ENCODE measurements around the gene ATP6V1G2. TPM values are rescaled to one million over a fixed set of nuclear protein-coding genes. Genes with fewer than 3 reads are reported as not detected.

Gene ATP6V1G2
- total RNA-seq, 1 donor from 2014 or later, result 1.7 TPM

DNA sequence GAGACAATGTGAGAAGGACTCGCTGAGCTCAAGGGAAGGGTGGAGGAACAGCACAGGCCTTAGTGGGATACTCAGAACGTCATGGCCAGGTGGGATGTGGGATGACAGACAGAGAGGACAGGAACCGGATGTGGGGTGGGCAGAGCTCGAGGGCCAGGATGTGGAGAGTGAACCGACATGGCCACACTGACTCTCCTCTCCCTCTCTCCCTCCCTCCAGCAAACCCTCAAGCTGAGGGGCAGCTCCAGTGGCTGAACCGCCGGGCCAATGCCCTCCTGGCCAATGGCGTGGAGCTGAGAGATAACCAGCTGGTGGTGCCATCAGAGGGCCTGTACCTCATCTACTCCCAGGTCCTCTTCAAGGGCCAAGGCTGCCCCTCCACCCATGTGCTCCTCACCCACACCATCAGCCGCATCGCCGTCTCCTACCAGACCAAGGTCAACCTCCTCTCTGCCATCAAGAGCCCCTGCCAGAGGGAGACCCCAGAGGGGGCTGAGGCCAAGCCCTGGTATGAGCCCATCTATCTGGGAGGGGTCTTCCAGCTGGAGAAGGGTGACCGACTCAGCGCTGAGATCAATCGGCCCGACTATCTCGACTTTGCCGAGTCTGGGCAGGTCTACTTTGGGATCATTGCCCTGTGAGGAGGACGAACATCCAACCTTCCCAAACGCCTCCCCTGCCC is 30.6 kb upstream of the ATP6V1G2 start:
- intact Hi-C loops (cut with micrococcal nuclease), result no loop called here

DNA sequence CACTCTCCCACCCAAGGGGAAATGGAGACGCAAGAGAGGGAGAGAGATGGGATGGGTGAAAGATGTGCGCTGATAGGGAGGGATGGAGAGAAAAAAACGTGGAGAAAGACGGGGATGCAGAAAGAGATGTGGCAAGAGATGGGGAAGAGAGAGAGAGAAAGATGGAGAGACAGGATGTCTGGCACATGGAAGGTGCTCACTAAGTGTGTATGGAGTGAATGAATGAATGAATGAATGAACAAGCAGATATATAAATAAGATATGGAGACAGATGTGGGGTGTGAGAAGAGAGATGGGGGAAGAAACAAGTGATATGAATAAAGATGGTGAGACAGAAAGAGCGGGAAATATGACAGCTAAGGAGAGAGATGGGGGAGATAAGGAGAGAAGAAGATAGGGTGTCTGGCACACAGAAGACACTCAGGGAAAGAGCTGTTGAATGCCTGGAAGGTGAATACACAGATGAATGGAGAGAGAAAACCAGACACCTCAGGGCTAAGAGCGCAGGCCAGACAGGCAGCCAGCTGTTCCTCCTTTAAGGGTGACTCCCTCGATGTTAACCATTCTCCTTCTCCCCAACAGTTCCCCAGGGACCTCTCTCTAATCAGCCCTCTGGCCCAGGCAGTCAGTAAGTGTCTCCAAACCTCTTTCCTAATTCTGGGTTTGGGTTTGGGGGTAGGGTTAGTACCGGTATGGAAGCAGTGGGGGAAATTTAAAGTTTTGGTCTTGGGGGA is 29.7 kb upstream of the ATP6V1G2 start:
- intact Hi-C loops (cut with micrococcal nuclease), result loop anchor here (2.0 kb wide), 1 partner anchor 17 kb away; no protein-coding TSS in a partner anchor

- intact Hi-C loops (cut with micrococcal nuclease), result loop anchor here (2.0 kb wide), 1 partner anchor 17 kb away; no protein-coding TSS in a partner anchor
Measured at GRCh38 chr6:31575335-31575901, 29.0 kb upstream of the ATP6V1G2 start, which contains the start of gene TNF. Gene TNF, plus strand, starts transcription at chr6:31575565. Its CDS starts 177 bp downstream, at chr6:31575742.

GRCh38 chr6:31574106-31575061 is 28.0 kb upstream of the ATP6V1G2 start:
- intact Hi-C loops (cut with micrococcal nuclease), result loop anchor here (2.0 kb wide), 1 partner anchor 16 kb away; no protein-coding TSS in a partner anchor

- intact Hi-C loops (cut with micrococcal nuclease), result loop anchor here (2.0 kb wide), 1 partner anchor 15 kb away; no protein-coding TSS in a partner anchor
Measured at GRCh38 chr6:31573239-31574105, 27.1 kb upstream of the ATP6V1G2 start.

- intact Hi-C loops (cut with micrococcal nuclease), result no loop called here
Measured at GRCh38 chr6:31572041-31572911, 25.9 kb upstream of the ATP6V1G2 start, which contains the start of gene LTA. Gene LTA, plus strand, starts transcription at chr6:31572289. Its CDS starts 454 bp downstream, at chr6:31572743.

DNA sequence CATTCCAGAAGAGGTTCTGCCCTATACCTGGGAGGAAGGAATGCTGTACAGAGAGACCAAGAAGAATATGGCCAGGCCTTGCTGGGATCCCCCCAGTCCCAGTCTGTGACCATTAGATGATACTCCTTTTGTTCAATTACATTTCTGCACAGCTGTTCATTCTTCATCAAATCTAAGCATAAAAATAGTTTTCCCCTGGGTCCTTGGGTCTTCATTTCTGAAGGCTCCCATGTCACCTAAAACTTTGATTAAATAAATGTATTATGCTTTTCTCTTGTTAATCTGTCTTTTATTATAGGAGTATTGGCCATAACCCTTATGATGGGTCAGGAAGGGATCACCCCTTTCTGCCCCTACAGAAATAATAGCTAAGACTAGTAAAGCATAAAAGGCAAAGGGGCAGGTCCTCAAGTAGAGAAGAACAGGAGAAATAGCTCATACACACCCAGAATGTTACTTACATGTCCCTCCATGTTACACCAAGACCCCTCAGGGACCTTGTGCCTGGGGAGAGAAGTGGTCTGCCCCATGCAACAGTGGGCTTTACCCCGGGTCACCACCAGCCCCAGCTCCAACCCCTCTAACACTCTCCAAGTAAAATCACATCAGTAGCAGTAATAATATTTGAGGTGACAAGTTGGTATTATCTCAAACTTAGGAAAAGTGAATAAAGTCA is 23.6 kb upstream of the ATP6V1G2 start:
- intact Hi-C loops (cut with micrococcal nuclease), result loop anchor here (2.0 kb wide), 2 partner anchors 13 to 23 kb away; partner anchors contain the start of genes ATP6V1G2, LTB and NFKBIL1

DNA sequence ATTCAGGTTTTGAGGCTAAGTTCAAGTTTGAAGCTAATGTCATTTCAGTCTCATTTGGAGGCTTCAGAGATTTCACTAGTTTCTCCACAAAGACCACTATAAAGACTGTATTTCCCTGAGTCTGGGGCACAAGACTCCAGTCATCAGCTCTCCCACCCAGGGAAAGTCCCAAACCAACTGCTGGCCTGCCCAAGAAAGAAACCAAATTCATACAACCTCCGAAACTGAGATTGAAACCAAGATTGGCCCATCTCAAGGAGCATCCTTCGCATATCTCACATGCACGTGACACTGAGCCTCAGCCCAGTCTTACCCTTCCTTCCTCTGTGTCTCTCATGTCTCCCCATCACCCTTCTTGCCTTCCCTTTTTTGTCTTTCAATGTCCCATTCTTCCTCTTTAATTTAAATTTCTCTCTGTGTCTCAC is 22.1 kb upstream of the ATP6V1G2 start:
- intact Hi-C loops (cut with micrococcal nuclease), result loop anchor here (1.0 to 2.0 kb wide), 3 partner anchors 8 to 22 kb away; partner anchors contain the start of genes ATP6V1G2, LTB and NFKBIL1

DNA sequence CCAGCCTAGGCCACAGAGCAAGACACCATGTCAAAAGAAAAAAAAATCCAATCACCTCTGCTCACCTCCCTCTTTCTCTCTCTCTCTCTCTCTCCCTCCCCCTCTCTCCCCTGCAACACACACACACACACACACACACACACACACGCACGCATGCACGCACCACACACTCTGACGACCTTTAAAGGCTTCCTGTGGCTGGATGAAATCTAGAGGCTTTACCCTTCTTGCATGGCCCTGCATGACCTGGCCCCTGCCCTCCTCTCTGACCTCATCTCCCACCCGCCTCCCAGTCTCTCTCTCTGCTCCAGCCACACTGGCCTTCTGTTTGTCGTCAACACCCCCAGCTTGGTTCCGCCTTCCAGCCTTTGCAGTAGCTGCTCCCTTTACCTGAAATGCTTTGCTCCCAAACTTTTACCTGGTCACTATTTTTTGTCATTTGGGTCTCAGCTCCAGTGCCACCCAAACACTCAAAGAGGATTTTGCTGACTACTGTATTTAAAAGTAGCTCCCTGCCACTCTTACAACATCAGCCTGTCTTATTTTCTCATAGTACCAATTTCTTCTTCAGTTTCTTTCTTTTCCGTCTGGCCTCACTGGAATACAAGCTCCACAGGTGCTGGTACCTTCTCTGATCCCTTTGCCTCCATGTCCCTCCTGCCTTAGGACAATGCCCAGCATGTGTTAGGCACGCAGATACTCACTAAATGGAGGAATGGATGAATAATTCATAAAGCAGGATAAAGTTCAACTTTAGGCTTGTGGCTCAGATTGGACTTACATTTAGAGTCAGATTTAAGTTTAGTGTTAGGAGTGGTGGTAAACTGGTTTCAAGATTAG is 21.3 kb upstream of the ATP6V1G2 start:
- intact Hi-C loops (cut with micrococcal nuclease), result loop anchor here (1.0 to 2.0 kb wide), 3 partner anchors 7 to 21 kb away; partner anchors contain the start of genes ATP6V1G2, LTB and NFKBIL1

DNA sequence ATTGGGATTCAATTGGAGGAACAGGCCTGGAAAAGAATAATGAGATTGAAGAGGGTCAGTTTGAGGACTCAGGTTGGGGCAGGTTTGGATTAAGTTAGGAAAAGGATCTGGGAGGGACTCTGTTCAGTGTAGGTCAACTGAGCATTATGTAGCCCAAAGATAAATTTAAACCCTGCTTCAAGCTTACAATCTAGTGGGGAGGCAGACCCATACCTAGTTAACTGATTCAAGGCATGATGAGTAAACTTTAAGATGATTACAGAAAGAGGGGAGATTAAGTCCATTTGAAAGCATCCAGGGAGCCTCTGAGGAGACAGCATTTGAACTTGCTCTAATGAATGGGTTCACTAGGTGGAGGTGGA is 14.3 kb upstream of the ATP6V1G2 start:
- intact Hi-C loops (cut with micrococcal nuclease), result loop anchor here (1.0 kb wide), 1 partner anchor 8 kb away; no protein-coding TSS in a partner anchor

- intact Hi-C loops (cut with micrococcal nuclease), result loop anchor here (1.0 to 2.0 kb wide), 2 partner anchors 8 to 15 kb away; partner anchors contain the start of gene TNF
Measured at GRCh38 chr6:31559958-31560696, 13.7 kb upstream of the ATP6V1G2 start.

DNA sequence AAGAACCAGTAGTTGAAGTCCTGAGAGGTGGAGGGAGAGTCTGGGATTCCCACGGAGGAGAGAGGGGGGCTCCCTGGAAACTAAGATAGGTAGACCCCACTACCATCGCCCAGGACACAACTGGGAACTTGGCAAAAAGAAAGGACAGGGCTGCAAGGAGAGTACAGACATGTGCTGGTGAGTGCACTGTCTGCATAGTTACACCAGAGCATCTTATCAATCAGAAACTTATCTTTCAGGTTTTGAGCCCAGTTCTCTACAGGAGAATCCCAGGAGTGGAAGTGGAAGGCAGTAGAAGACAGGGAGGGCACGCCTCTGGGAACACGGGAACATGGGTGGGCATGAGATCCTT is 13.2 kb upstream of the ATP6V1G2 start:
- intact Hi-C loops (cut with micrococcal nuclease), result loop anchor here (2.0 kb wide), 1 partner anchor 15 kb away; the partner anchor contains the start of gene TNF

- intact Hi-C loops (cut with micrococcal nuclease), result loop anchor here (2.0 kb wide), 1 partner anchor 16 kb away; the partner anchor contains the start of gene TNF
Measured at GRCh38 chr6:31558631-31559500, 12.5 kb upstream of the ATP6V1G2 start.

DNA sequence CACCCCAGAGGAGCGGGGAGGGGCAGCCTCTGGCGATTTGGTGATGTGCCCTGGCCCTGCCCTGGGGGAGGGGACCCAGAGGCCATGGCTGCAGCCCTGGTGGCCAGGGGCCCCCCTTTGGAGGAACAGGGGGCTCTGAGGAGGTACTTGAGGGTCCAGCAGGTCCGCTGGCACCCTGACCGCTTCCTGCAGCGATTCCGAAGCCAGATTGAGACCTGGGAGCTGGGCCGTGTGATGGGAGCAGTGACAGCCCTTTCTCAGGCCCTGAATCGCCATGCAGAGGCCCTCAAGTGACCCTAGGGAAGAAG is 11.9 kb upstream of the ATP6V1G2 start:
- intact Hi-C loops (cut with micrococcal nuclease), result loop anchor here (2.0 kb wide), 1 partner anchor 17 kb away; the partner anchor contains the start of gene TNF

Data from T-helper 2 cell treated with Interferon-gamma antibody and Interleukin-4, amounts not matched to agents 100 ng/mL and 5 ng/mL, for 36 hours (primary cell).